DMS 273 (cell line): ENCODE measurements around the gene CBR3.
"Not testable (repeated sequence)": the region's sequence is repeated elsewhere in the genome, so short reads cannot be mapped to it uniquely, and the experiment has no call there.

ENCODE experiments used
- DNase-seq: peaks from one replicate; lab custom pipeline; 2025; ENCODE audit not compliant: unreplicated experiment; lab: John Stamatoyannopoulos, UW

CBR3 gene

GRCh38 chr21:36134803-36135390 is at the start of gene CBR3:
TSS of gene CBR3 (plus strand) at chr21:36135079. CDS start at chr21:36135193, 114 bp downstream.
- DNase-seq: peak; percentile 61

- DNase-seq: no peak
These were observed 47.3 kb upstream of the CBR3 start for GRCh38 chr21:36087362-36088138.

- DNase-seq: no peak
These were observed 44.9 kb upstream of the CBR3 start for GRCh38 chr21:36089946-36090345.

- DNase-seq: no peak
These were observed 42.2 kb upstream of the CBR3 start for GRCh38 chr21:36092681-36093080.

- no peak for DNase-seq
These were observed 41.4 kb upstream of the CBR3 start for GRCh38 chr21:36093512-36093911.

- DNase-seq: no peak
These were observed 38.2 kb upstream of the CBR3 start for GRCh38 chr21:36096398-36097290.

GRCh38 chr21:36097427-36098181 is 37.3 kb upstream of the CBR3 start:
- DNase-seq: no peak

GRCh38 chr21:36098182-36098532 is 36.7 kb upstream of the CBR3 start:
- no peak for DNase-seq

GRCh38 chr21:36099000-36099399 is 35.9 kb upstream of the CBR3 start:
- DNase-seq: no peak

GRCh38 chr21:36099695-36100211 is 35.1 kb upstream of the CBR3 start:
- DNase-seq: not testable (repeated sequence)

- no peak for DNase-seq
These were observed 33.8 kb upstream of the CBR3 start for GRCh38 chr21:36100971-36101641.

- DNase-seq: no peak
These were observed 31.4 kb upstream of the CBR3 start for GRCh38 chr21:36103434-36103833.

GRCh38 chr21:36104317-36105300 is 30.3 kb upstream of the CBR3 start:
- DNase-seq: peak; percentile 9

GRCh38 chr21:36105327-36105842 is 29.5 kb upstream of the CBR3 start:
- no peak for DNase-seq

- no peak for DNase-seq
These were observed 25.0 kb upstream of the CBR3 start for GRCh38 chr21:36109868-36110267.

- DNase-seq: no peak
These were observed 23.6 kb upstream of the CBR3 start for GRCh38 chr21:36111238-36111637.

GRCh38 chr21:36113647-36114428 is 21.0 kb upstream of the CBR3 start:
- DNase-seq: no peak

GRCh38 chr21:36115138-36115730 is 19.6 kb upstream of the CBR3 start:
- DNase-seq: no peak
